Measurements from ENCODE around the gene KDM2B.

- no peak for TF ChIP-seq POLR2A (IDR thresholded peaks at IDR 0.05; ENCODE audit: low read length)
- TF ChIP-seq GATA1 (IDR thresholded peaks at IDR 0.05; ENCODE audit: low read depth, low read length): no peak
Measured at GRCh38 chr12:121524196-121524916, 56.5 kb downstream of the KDM2B start.
